Left colon (tissue), 2 donors: ENCODE data around the gene SELP. TPM values are rescaled to one million over a fixed set of nuclear protein-coding genes. Genes with fewer than 3 reads are reported as not detected.

Experiments used
- ATAC-seq: fragments of 200-7000 bp; cut with Tn5 transposase; one replicate; pipeline ENCODE4 v1.9.1; 2020; ENCODE audit warnings: mild to moderate bottlenecking, moderate library complexity
- DNase-seq, 2 donors: peaks; one replicate each; pipeline ENCODE4 v3.0.0-alpha.2; 2020
- intact Hi-C, 2 donors: fragments of 100-400 bp; cut with DNase I in 1 of 2; cut with micrococcal nuclease in 1 of 2; formaldehyde crosslinking; loops; one replicate each; pipeline versions ENCODE4 v1.11.2 to v1.14.0; 2022; cut with DNase I, micrococcal nuclease
- total RNA-seq, 2 donors: library from RNA; stranded (reverse); fragmentation: NEBNext Ultra II Directional; extraction: Animal tissue kit (Norgen Biotek cat#: 25700); gene quantifications; one replicate each; pipeline ENCODE4 v1.2.1, GENCODE V29; 2021
- donor health status: DM: no; HTN: no; CAD: no.
- donor health status: DM: yes; HTN: yes; CAD: no.

SELP gene
- total RNA-seq, 2 donors from 2014 or later = 1.5 to 3.0 TPM

DNA sequence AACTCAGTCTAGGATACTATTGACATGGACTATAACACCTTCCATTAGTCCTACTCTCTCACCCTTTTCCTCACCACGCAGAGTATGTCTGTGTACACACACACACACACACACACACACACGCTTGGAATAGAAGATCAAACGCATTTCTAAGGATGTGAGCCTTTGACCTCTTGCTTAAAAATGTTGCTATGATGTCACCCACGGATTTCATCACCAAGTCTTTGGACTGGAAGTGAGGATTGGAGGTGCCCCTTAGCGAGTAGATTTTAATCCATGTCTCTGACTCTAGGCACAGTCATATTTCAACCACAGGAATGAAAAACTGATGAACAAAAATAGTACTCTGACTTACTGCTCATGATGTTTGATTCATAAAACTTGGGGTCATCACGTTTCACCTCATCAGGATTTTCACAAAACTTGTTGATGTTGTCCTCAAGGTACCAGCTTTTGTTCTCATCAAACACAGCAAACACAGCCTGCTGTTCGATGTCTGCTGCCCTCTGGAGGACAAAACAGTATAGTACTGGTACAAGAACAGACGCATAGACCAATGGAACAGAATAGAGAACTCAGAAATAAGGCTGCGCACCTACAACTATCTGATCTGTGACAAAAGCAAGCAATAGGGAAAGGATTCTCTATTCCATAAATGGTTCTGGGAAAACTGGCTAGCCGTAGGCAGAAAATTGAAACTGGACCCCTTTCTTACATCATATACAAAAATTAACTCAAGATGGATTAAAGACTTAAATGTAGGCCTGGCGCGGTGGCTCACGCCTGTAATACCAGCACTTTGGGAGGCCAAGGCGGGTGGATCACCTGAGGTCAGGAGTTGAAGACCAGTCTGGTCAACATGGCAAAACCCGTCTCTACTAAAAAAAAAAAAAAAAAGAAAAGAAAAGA lies 83.6 kb downstream of the SELP start:
- ATAC-seq (peak; percentile 74), DNase-seq (peak; percentile 35 to 36)
- intact Hi-C loops = loop anchor here (5.0 to 10.0 kb wide), 2 partner anchors 79 to 82 kb away; no protein-coding TSS in a partner anchor

GRCh38 chr1:169545472-169545871 lies 84.5 kb downstream of the SELP start:
- no peak for DNase-seq
- no peak for ATAC-seq
- intact Hi-C loops = loop anchor here (5.0 to 10.0 kb wide), 2 partner anchors 78 to 81 kb away; no protein-coding TSS in a partner anchor

GRCh38 chr1:169538998-169539871 lies 90.7 kb downstream of the SELP start:
- intact Hi-C loops = no loop called here
- DNase-seq (no peak), ATAC-seq (no peak)

Other genes starting within 250 kb of the SELP start
- under 1 TPM; 0.11 to 0.15 TPM for gene CCDC181, start 202.7 kb downstream of the SELP start, total RNA-seq
- 1 to 10 TPM; 7.3 to 8.4 TPM for gene SLC19A2, start 144.2 kb downstream of the SELP start, total RNA-seq
- 1 to 10 TPM; 1.2 TPM for gene F5, start 43.6 kb downstream of the SELP start, total RNA-seq
- gene SELL, start 81.5 kb upstream of the SELP start, total RNA-seq = 1 to 10 TPM in 1 of 2 donors, under 1 TPM in 1; 0.64 to 1.7 TPM
- under 1 TPM; 0.21 to 0.61 TPM for gene SELE, start 104.0 kb upstream of the SELP start, total RNA-seq
- 1 to 10 TPM; 4.9 to 7.5 TPM for gene METTL18, start 164.8 kb upstream of the SELP start, total RNA-seq